GM12878 (cell line): ENCODE data around the gene CTNNB1. TPM values are rescaled to one million over a fixed set of nuclear protein-coding genes. Genes with fewer than 3 reads are reported as not detected.

ENCODE experiments used
- ATAC-seq: fragments of 200-7000 bp; cut with Tn5 transposase; 3 replicates; pipeline ENCODE4 v1.9.1; 2020; ENCODE audit warnings: mild to moderate bottlenecking, moderate library complexity
- BruUV-seq: library from RNA; stranded (reverse); fragments of 400-500 nt; replicated peaks from 2 replicates; lab custom pipeline; 2021; lab: Mats Ljungman, UMichigan
- CTCF ChIA-PET: fragments of 300-600 bp; sonication (Branson Sonifier 250); formaldehyde crosslinking; extraction: SDS; loops from one replicate; lab custom pipeline; 2021; ENCODE audit warnings: inconsistent platforms; lab: Yijun Ruan, JAX
- POLR2A ChIA-PET: fragments of 350-600 bp; formaldehyde crosslinking; extraction: SDS; loops from one replicate; lab custom pipeline; 2021; ENCODE audit warnings: inconsistent platforms; lab: Charles Lee
- RAD21 ChIA-PET: fragments of 300-600 bp; sonication (Branson Sonifier 250); formaldehyde crosslinking; loops from one replicate; lab custom pipeline; 2023; ENCODE audit warnings: antibody characterized with exemption; ENCODE audit not compliant: unreplicated experiment; lab: Charles Lee
- SMC1A ChIA-PET: fragments of 300-600 bp; sonication (Branson Sonifier 250); formaldehyde crosslinking; loops from one replicate; lab custom pipeline; 2023; ENCODE audit not compliant: unreplicated experiment, uncharacterized antibody; lab: Charles Lee
- DNase-seq: peaks from one replicate; pipeline ENCODE4 v3.0.0-alpha.2; 2011; ENCODE audit warnings: low read depth, low spot score
- FAIRE-seq: peaks from 3 replicates; lab custom pipeline; 2011; peaks lifted over from hg19 to GRCh38; lab: Jason Lieb, UNC
- H2AFZ ChIP-seq: 2 replicates; pipeline ENCODE4 v1.6.0; 2011; ENCODE audit warnings: low read depth, low read length, control low read depth; ENCODE audit not compliant: control insufficient read depth
- H3K27ac ChIP-seq: 2 replicates; pipeline ENCODE4 v1.5.1; 2011; ENCODE audit warnings: control low read depth; ENCODE audit not compliant: control insufficient read depth, insufficient read depth
- H3K27me3 ChIP-seq, 2 experiments: replicated peaks in 1 of 2; 2 replicates each; pipeline versions ENCODE4 v1.6.0 to v1.6.1; 2011; ENCODE audit warnings: low read length in 1 of 2; ENCODE audit not compliant: control insufficient read depth in 2 of 2, insufficient read depth in 2 of 2
- H3K36me3 ChIP-seq, 2 experiments: 2 replicates each; pipeline ENCODE4 v1.5.1; 2011; ENCODE audit warnings: low read length in 1 of 2; ENCODE audit not compliant: control insufficient read depth in 2 of 2, insufficient read depth in 2 of 2
- H3K4me1 ChIP-seq: 2 replicates; pipeline ENCODE4 v1.6.1; 2011; ENCODE audit warnings: mild to moderate bottlenecking, low read length, moderate library complexity, mixed read lengths; ENCODE audit not compliant: control insufficient read depth, insufficient read depth
- H3K4me2 ChIP-seq: 2 replicates; pipeline ENCODE4 v1.6.0; 2011; ENCODE audit warnings: control low read depth; ENCODE audit not compliant: control insufficient read depth, insufficient read depth
- H3K4me3 ChIP-seq: fragments of 200-600 bp; sonication (generic); 2 replicates; pipeline ENCODE4 v1.5.1; 2016
- H3K79me2 ChIP-seq: 2 replicates; pipeline ENCODE4 v1.6.0; 2011; ENCODE audit warnings: low read length; ENCODE audit not compliant: control insufficient read depth, insufficient read depth
- H3K9ac ChIP-seq: 2 replicates; pipeline ENCODE4 v1.8.0; 2011; ENCODE audit warnings: low read length, control low read depth, mixed read lengths; ENCODE audit not compliant: control insufficient read depth, insufficient read depth
- H3K9me3 ChIP-seq: replicated peaks from 3 replicates; pipeline ENCODE4 v1.5.1; 2011; ENCODE audit warnings: mild to moderate bottlenecking, low read length; ENCODE audit not compliant: control insufficient read depth, insufficient read depth
- H4K20me1 ChIP-seq: 2 replicates; pipeline ENCODE4 v1.6.0; 2011; ENCODE audit not compliant: control insufficient read depth, insufficient read depth
- CEBPZ ChIP-seq: fragments of 150-350 bp; IDR thresholded peaks from 2 replicates; pipeline ENCODE4 v1.6.1; 2016; ENCODE audit warnings: low read depth, low read length
- CHD1 ChIP-seq: IDR thresholded peaks from 2 replicates; pipeline ENCODE4 v1.6.1; 2012; ENCODE audit warnings: low read depth, low read length, improper control_type of control experiment
- CHD2 ChIP-seq: IDR thresholded peaks from 2 replicates; pipeline ENCODE4 v1.6.1; 2011; ENCODE audit warnings: low read depth, low read length, improper control_type of control experiment, borderline replicate concordance
- EGR1 ChIP-seq, 2 experiments: IDR thresholded peaks; 1 replicate in 1 of 2; 2 replicates in 1 of 2; pipeline ENCODE4 v1.6.1; 2011 to 2012; ENCODE audit warnings: low read depth in 2 of 2, low read length in 2 of 2, borderline replicate concordance in 1 of 2, mild to moderate bottlenecking in 1 of 2, moderate library complexity in 1 of 2
- MXI1 ChIP-seq: fragments of 150-350 bp; IDR thresholded peaks from 2 replicates; pipeline ENCODE4 v1.6.1; 2011; ENCODE audit warnings: low read depth, mild to moderate bottlenecking, inconsistent platforms, low read length, improper control_type of control experiment
- STAT1 ChIP-seq: fragments of 450-650 bp; conservative IDR thresholded peaks from 2 replicates; pipeline ENCODE4 v1.6.1; 2014; ENCODE audit warnings: antibody characterized with exemption, mild to moderate bottlenecking
- STAT3 ChIP-seq: IDR thresholded peaks from 2 replicates; pipeline ENCODE4 v1.6.1; 2011; ENCODE audit warnings: low read depth, low read length, improper control_type of control experiment
- SUPT20H ChIP-seq: IDR thresholded peaks from 2 replicates; pipeline ENCODE4 v1.6.1; 2011; ENCODE audit warnings: low read depth, mild to moderate bottlenecking, low read length, moderate library complexity, borderline replicate concordance; ENCODE audit not compliant: control insufficient read depth
- TCF3 ChIP-seq: IDR thresholded peaks from 2 replicates; pipeline ENCODE4 v1.6.1; 2012; ENCODE audit warnings: low read depth, mild to moderate bottlenecking, low read length, borderline replicate concordance; ENCODE audit not compliant: insufficient read depth
- TCF7 ChIP-seq: IDR thresholded peaks from 2 replicates; pipeline ENCODE4 v1.6.1; 2014; ENCODE audit warnings: antibody characterized with exemption, borderline replicate concordance
- YBX1 ChIP-seq: fragments of 450-650 bp; IDR thresholded peaks from 2 replicates; pipeline ENCODE4 v1.6.1; 2016; ENCODE audit warnings: antibody characterized with exemption
- ZNF384 ChIP-seq: IDR thresholded peaks from 2 replicates; pipeline ENCODE4 v1.6.1; 2012; ENCODE audit warnings: low read depth, mild to moderate bottlenecking, low read length, improper control_type of control experiment, borderline replicate concordance
- WGBS: methylation state at CpG from one replicate; pipeline ENCODE4 v1.1.6; 2016; ENCODE audit warnings: low lambda C conversion rate; ENCODE audit not compliant: insufficient replicate concordance, insufficient coverage; ENCODE audit errors: missing lambda C conversion rate; 5-methylcytosine and 5-hydroxymethylcytosine counted together
- in situ Hi-C: fragments of 300-500 bp; cut with MboI; formaldehyde crosslinking; loops from 9 replicates; pipeline ENCODE4 v1.14.3; 2018; ENCODE audit warnings: mixed read lengths
- intact Hi-C: fragments of 100-400 bp; cut with micrococcal nuclease; formaldehyde crosslinking; loops from one replicate; pipeline ENCODE4 v1.14.2; 2022; ENCODE audit not compliant: unreplicated experiment
- polyA plus RNA-seq, 11 experiments: library from polyadenylated mRNA; depleted of rRNA in 4 of 11; unstranded in 6 of 11; stranded (reverse) in 5 of 11; fragments of >200 nt; fragmentation: Nextera tagmentation in 4 of 11; fragmentation: Illumina TruSeq in 1 of 11; extraction: Ambion mirVana in 4 of 11; extraction: Trizol in 1 of 11; gene quantifications; 1 replicate in 1 of 11; 2 replicates in 10 of 11; pipeline versions ENCODE4 v1.2.1 to v1.2.3, GENCODE V29; 2011 to 2016; ENCODE audit warnings: inconsistent platforms in 2 of 11, missing spikeins in 2 of 11, low read depth in 1 of 11
- total RNA-seq, 4 experiments: library from RNA; depleted of rRNA in 3 of 4; stranded (reverse); fragments of >200 nt in 3 of 4; fragmentation: Illumina TruSeq in 1 of 4; extraction: Trizol in 1 of 4; gene quantifications; 2 replicates each; pipeline versions ENCODE4 v1.2.1 to v1.2.3, GENCODE V29; 2013 to 2021

CTNNB1 gene
- total and polyA plus RNA-seq, 10 of the 15 experiments (the other 5 are each of a cell fraction or from before 2014, with no cell fraction given), result 30.4 to 217 (median 138) TPM

DNA sequence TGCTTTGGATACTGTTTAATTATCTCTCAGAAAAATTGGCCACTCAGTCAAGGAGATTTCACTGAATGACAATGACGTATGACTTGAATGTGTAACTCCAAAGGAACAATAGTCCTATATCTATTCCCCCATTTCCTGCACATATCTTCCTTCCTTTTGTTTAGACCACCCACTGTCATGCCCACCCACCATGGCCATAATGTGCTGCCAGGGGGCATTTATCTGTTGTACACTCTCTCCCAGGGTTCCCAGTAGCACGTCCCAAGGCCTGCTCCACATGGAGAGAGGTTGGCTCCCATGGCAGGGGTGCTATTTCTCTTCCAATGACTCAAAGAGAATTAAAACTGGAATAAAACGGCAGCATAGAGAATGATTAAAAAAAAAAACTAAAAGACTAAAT lies 36.8 kb upstream of the CTNNB1 start:
- ChIA-PET POLR2A (no interaction called here), CTCF (no interaction called here), RAD21 (no interaction called here), SMC1A (no interaction called here)
- no peaks in the 10 kb centered on the region for H3K79me2 ChIP-seq
- 11% methylated on average over 3 of the region's 3 CpGs for WGBS
- TF ChIP-seq TCF3 (no peak), TCF7 (no peak), SUPT20H (no peak), CHD1 (no peak), MXI1 (no peak), CEBPZ (no peak), ZNF384 (no peak), YBX1 (no peak), CHD2 (no peak), STAT1 (no peak), STAT3 (no peak), EGR1 (IDR thresholded peaks at IDR 0.05; ENCODE audit: borderline replicate concordance in 1 of 2, low read depth in 2 of 2, low read length in 2 of 2) (no peak)
- in situ Hi-C loops (no loop called here), intact Hi-C loops (no loop called here)
- BruUV-seq, result no TSS peak
- H3K36me3 ChIP-seq, result no peaks in the 10 kb centered on the region
- no peak overlapping the region for H3K27ac ChIP-seq
- DNase-seq (no peak), FAIRE-seq (no peak), ATAC-seq (no peak)
- H2AFZ ChIP-seq, result no peak overlapping the region
- no peaks in the 10 kb centered on the region; a peak in 1 of 4 replicates for H3K27me3 ChIP-seq
- H3K4me3 ChIP-seq, result no peak overlapping the region
- H3K9ac ChIP-seq, result no peak overlapping the region
- no peaks in the 10 kb centered on the region for H3K9me3 ChIP-seq
- no peak overlapping the region for H3K4me2 ChIP-seq
- H4K20me1 ChIP-seq, result no peaks in the 10 kb centered on the region
- H3K4me1 ChIP-seq, result no peaks in the 10 kb centered on the region
